Sciatic nerve (tissue), 2 donors: ENCODE data around the gene PHF11. TPM values are rescaled to one million over a fixed set of nuclear protein-coding genes. Genes with fewer than 3 reads are reported as not detected.
"Not testable (repeated sequence)": the region's sequence is repeated elsewhere in the genome, so short reads cannot be mapped to it uniquely, and the experiment has no call there.

Experiments used
- ATAC-seq: fragments of 200-7000 bp; cut with Tn5 transposase; one replicate; pipeline ENCODE4 v1.9.1; 2020; ENCODE audit warnings: mild to moderate bottlenecking, moderate library complexity
- DNase-seq: peaks from one replicate; pipeline ENCODE4 v3.0.0-alpha.2; 2020; ENCODE audit warnings: low spot score
- intact Hi-C: fragments of 100-400 bp; cut with DNase I; formaldehyde crosslinking; loops from one replicate; pipeline ENCODE4 v1.14.2; 2022
- total RNA-seq: library from RNA; stranded (reverse); fragmentation: NEBNext Ultra II Directional; extraction: Animal tissue kit (Norgen Biotek cat#: 25700); gene quantifications from one replicate; pipeline ENCODE4 v1.2.1, GENCODE V29; 2021
- donor health status: DM: no; HTN: no; CAD: no.
- donor health status: DM: no; HTN: no; CAD: no.

Gene PHF11
- total RNA-seq, 1 donor from 2014 or later, result 55.2 TPM

- ATAC-seq (no peak), DNase-seq (no peak)
- intact Hi-C loops, result no loop called here
Observed at GRCh38 chr13:49538404-49538803, 42.7 kb downstream of the PHF11 start.

DNA sequence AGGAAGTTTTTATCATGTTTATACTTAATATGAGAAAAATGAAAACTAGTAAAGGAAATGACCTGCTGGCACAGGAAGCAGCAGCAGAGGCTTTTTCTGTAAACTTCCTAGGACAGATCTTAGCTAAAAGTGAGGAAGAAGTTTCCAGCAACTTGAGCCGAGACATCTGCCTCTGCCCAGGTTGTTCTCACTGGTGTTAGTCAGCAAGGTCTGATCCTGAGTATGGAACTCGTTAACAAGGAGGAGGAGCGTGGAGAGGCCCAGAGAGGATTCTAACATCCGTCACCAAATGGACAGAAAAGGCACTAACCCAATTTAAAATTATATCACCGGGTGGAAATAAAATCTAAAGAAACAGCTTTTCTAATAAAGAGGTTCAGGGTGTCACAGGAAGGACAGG is 43.6 kb downstream of the PHF11 start:
- intact Hi-C loops, result no loop called here
- ATAC-seq (no peak), DNase-seq (no peak)

DNA sequence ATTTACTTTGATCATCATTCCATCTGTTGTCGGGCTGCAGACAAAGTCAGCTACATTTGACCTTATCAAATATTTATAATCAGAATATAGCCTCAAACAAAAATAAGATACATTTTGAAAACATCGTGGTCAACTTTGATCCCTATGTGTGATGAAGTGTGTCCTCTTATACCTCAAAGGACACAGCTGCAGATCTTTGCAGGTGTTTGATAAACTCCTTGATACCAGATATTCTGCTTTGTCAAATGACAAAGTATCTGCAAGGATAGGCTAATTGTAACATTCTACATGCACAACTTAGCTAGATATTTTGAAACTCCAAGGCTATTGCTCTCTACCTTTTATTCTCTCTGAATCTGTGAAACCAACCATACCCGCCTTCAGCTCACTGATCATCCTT is 44.0 kb downstream of the PHF11 start:
- intact Hi-C loops, result no loop called here
- no peak for DNase-seq
- no peak for ATAC-seq

DNA sequence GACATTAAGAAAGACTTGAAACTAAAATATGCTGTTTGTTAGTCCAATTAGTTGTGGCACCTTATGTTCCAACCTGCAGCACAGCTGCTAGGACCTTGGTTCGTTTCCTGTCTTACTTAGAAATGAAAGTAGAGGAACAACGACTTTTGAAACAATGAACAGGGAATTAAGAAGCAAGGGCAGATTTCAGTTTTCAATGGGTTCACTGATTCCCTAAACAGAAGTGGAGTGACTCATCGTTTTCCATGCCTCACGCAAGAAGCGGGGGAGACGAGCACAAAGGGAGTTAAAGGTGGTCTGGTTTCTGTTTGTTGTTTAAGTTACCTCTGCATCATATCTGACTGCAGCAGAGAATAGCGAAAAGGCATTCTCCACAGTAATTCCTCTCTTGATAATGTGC is 44.8 kb downstream of the PHF11 start:
- DNase-seq (no peak), ATAC-seq (no peak)
- intact Hi-C loops, result no loop called here

GRCh38 chr13:49543656-49544055 is 47.9 kb downstream of the PHF11 start:
- intact Hi-C loops, result no loop called here
- no peak for DNase-seq
- no peak for ATAC-seq

GRCh38 chr13:49545661-49546060 is 49.9 kb downstream of the PHF11 start:
- intact Hi-C loops, result no loop called here
- no peak for DNase-seq
- no peak for ATAC-seq

GRCh38 chr13:49546561-49546960 is 50.8 kb downstream of the PHF11 start:
- intact Hi-C loops, result no loop called here
- DNase-seq, result no peak
- no peak for ATAC-seq

GRCh38 chr13:49549289-49549688 is 53.5 kb downstream of the PHF11 start:
- ATAC-seq, result no peak
- no peak for DNase-seq
- intact Hi-C loops, result no loop called here

GRCh38 chr13:49550942-49551644 is 55.3 kb downstream of the PHF11 start:
- intact Hi-C loops, result no loop called here
- ATAC-seq (peak; percentile 44), DNase-seq (no peak)

DNA sequence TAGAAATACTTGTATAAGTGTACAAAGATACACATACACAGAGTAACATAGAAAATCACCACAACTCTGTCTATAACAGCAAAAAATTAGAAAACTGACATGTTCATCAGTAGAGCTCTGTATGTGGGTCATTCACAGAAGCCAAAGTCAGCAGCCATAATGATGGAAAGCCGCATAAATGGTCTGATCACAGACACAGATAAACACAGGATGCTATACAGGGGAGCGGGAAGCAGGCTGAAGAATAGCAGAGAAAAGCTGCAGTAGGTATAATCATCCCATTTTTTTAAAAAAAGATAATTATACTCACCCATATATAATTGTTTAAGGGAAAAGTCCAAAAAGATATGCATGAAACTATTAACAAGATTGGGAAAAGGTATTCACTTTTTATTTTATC is 58.1 kb downstream of the PHF11 start:
- no peak for DNase-seq
- intact Hi-C loops, result no loop called here
- ATAC-seq, result no peak

DNA sequence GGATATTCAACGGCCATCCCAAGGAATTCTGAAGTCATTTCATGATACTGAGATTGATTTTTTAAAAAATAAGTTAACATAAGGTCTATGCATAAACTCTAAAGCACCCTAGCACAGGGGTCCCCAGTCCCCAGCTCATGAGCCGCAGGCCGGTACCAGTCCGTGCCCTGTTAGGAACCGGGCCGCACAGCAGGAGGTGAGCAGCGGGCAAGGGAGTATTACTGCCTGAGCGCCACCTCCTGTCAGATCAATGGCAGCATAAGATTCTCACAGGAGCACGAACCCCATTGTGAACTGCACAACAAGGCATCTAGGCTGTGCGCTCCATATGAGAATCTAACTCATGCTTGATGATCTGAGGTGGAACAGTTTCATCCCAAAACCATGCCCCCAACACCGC is 58.6 kb downstream of the PHF11 start:
- intact Hi-C loops, result no loop called here
- DNase-seq (no peak), ATAC-seq (no peak)

GRCh38 chr13:49559006-49559405 is 63.3 kb downstream of the PHF11 start:
- DNase-seq, result no peak
- intact Hi-C loops, result no loop called here
- no peak for ATAC-seq

DNA sequence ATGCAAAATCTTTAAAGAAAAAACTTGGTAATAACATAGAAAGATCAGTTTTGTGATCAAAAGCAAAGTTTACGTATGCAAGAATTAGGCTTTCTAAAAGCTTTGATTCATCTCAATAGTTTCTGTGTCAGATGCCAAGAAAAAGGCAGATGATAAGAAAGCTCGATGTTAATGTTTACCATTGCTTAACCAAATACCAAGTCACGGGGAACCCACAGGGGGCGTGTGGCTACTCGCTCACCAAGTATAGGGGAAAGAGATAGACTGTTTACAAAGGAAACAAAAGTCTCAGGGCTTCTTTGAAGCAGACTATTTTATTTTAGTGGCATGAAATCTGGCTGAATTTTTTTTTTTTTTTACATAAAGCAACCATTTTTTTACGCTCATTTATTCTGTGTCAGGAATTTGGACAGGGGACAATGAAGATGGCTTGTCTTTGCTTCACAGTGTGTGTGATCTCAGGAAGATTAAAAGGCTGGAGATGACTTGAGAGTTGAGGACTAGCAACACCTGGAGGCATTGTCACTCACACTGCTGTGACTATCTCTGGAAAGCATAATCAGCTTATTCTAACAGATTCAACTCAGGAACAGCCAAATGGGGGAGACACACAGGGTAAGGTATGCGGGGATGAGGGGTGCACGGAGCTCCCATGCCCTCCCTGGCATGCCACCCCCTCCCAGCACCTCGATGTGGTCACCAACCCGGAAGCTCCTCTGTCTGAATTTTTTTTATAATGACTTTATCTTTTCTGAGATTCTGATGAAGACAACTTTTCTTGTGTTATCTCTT is 64.7 kb downstream of the PHF11 start:
- DNase-seq (no peak), ATAC-seq (no peak)
- intact Hi-C loops, result no loop called here

GRCh38 chr13:49561062-49561410 is 65.3 kb downstream of the PHF11 start:
- DNase-seq, result no peak

DNA sequence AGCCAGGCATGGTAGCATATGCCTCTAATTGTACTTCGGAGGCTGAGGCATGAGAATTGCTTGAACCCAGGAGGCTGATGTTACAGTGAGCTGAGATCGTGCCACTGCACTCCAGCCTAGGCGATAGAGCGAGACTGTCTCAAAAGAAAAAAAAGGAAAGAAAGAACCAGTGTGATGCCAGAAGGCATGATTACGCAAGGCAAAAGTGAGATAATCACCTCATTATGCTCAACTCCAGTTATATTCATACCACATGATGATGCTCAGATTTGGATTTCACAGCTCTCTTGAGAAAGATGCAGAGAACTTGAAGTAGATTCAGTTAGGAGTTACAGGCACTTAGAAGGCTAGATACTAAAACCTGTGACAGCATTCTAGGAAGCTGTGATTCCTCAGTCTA is 67.8 kb downstream of the PHF11 start:
- peak; percentile 83 for ATAC-seq
- intact Hi-C loops, result no loop called here
- no peak for DNase-seq

More at GRCh38 chr13:49561062-49561410, 65.3 kb downstream of the PHF11 start:
- intact Hi-C loops, result no loop called here
- ATAC-seq, result no peak

DNA sequence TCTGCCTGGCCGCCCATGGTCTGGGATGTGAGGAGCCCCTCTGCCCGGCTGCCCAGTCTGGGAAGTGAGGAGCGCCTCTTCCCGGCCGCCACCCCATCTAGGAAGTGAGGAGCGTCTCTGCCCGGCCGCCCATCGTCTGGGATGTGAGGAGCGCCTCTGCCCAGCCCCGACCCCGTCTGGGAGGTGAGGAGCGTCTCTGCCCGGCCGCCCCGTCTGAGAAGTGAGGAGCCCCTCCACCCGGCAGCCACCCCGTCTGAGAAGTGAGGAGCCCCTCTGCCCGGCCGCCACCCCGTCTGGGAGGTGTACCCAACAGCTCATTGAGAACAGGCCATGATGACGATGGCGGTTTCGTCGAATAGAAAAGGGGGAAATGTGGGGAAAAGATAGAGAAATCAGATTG is 69.7 kb downstream of the PHF11 start:
- ATAC-seq, DNase-seq, intact Hi-C loops: not testable (repeated sequence)

DNA sequence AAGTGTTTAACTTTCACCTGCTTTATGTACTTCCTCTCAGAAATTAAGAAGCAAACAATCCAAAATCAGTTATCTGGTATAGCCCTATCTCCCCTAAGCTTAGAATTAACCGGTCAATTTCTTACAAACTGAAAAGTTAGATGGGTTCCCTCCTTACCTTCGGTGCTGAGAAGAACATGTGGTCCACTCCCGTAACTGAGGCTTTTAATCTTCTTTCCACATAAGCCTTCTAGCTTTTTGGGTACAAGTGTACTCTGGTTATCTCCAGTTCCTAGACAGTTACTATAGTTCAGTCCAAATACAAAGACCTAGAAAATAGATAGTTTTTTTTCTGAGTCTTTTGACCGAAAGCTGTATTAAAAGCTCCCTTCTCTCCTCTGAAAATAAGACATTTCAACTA is 70.7 kb downstream of the PHF11 start:
- DNase-seq, result no peak
- no peak for ATAC-seq
- intact Hi-C loops, result no loop called here

- DNase-seq, result no peak
- intact Hi-C loops, result no loop called here
- ATAC-seq, result no peak
Observed at GRCh38 chr13:49567491-49567890, 71.7 kb downstream of the PHF11 start.

DNA sequence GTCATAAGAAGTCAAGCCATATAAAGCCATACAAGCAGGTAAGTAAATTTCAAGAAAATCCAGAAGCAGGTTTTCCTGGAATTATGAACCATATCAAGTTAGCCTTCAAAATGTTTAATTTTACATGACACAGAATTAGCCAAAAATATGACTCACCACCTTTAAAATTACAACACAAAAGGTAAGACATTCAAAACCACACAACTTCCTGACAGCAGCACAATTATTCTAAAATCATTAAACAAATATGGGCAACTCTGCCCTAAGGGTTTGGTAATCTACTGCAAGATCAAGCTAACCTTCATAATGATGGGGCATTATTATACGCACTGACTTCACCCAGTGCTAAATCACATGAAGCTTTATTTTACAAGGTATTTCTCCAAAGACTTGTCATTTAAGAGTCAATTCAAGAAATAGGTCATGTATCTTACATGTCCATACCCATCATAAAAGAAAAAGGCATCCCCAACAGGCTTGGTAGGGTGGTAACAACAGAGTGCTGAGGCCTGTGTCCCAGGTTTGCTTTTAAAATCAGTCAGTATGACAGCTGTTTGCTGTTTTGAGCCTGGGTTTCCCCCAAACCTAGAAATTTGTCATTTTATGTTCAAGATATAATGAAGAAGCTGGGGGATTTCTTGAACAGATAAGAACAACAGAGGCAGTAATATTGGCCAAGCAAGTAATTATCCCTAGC is 74.4 kb downstream of the PHF11 start:
- intact Hi-C loops, result no loop called here
- no peak for DNase-seq
- no peak for ATAC-seq
